HT1080 (cell line): Measurements from ENCODE around the gene MYADML2. TPM values are rescaled to one million over a fixed set of nuclear protein-coding genes. Genes with fewer than 3 reads are reported as not detected.

ENCODE experiments used
- DNase-seq: peaks from one replicate; pipeline ENCODE4 v3.0.0-alpha.2; 2015; ENCODE audit warnings: low read depth
- total RNA-seq: library from RNA; depleted of rRNA; stranded (reverse); fragments of >200 nt; shearing (Covaris generic); gene quantifications from 2 replicates; pipeline ENCODE4 v1.2.3, GENCODE V29; 2014

MYADML2 gene
- total RNA-seq, 1 experiment from 2014 or later: not detected

DNA sequence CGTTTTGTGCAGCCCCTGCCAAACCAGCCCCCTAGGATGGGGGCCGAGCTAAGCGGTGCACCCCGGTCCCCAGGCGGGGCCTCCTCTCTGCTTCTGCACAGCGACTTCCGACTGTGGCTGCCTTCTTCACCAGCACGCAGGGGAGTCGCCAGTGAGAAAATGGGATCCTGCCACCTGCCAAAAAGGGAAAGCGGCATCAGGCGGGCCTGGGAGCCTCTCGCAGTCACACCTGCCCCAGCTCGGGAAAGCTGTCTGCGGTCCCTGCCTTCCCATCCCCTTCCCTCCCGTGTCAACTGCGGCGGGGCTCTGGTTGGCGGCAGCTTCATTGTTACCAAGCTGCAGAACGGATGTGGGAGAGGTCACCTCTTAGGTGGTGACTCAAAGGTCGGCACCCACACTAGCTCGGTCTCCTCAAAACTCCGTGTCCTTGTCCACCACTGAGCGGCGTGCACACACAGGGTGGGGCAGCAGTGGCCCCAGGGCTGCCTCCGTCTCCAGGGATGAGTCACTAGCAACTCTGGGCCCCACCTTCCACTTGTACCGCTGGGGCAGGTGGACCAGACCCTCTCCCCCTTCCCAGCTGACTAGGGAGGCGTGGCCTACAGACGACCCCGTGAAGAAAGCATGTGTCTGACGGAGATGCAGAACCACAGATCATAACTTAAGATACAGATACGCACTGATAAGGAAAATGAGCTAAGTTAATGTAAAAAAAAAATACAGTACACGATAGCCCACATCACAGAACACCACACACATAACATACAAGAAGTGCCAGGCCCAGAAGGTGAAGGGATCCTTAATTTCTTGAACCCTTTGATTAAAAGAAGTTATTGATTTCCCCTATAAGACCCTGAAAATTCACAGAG lies 34.4 kb downstream of the MYADML2 start:
- DNase-seq: no peak

DNA sequence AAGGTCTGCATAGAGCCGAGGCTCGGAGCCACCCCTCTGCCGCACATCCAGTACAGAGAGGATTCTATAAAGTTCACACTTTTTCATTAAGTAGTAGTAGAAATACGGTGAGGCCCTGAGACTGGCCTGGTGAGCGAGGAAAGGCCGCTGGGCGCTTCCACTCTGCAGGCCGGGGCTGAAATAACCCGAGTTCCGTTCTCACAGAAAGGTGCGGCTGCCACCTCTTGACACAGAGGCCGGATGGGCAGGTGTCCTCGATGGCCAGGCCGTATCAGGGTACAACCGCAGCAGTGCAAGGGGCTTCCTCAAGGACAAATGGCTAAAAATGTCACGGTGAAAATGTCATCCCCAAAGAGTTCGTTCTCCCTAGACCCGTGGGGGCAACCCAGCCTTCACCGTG lies 35.1 kb downstream of the MYADML2 start:
- DNase-seq: no peak

DNA sequence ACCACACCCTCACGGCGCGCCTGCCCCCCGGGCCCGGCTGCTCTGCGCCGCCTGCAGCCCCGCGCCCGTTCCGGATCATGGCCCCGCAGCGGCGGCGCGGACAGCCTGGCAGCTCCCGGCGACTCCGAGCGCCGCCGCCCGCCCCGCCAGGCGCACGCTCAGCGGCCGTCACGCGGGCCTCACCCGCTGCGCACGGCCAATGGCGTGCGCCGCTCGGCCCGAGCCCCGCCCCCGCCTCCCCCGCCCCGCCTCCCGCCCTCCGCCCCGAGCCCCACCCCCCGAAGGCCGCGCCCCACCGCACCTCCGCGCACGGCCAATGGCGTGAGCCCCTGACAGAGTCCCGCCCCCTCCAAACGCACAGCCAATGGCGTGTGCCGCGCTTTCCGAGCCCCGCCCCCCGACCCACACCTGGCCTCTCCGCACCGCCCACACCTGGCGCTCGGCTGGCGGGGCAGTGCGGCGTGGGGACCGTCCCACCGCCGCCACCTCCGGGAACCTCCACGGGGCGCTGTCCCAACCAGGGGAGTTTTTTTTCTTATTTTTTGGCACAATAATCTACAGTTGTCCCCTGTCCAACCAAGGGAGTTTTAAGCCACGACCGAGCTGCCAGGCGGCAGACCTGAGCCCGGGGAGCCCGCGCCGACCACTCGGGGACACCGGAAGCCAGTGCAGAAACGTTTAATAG lies 35.6 kb downstream of the MYADML2 start, which contains the start of gene PCYT2:
PCYT2 (minus strand) TSS at position 123 of the 685 bp plus-strand sequence; CDS start at position 79, 44 bp downstream.
- DNase-seq: peak; percentile 26

DNA sequence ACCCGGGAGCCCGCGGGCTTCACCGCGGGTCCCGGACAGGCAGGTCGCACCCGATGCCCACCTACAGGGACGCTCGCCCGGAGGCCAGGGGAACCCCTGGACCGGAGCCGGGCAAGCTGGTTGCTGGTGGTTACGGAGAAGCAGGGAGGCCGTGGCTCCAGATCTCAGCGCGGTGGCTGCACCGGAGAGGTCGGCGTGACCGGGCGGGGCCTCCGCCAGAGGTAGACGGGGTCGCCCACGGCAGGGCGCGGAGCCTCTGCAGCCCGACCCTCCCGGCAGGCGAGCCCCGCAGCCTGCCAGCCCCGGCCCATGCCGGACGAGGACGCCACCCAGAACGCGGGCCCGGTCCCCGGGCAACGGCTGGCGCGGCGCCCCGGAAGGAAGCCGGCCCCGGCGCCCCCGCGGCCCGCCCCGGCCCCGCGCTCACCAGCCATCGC lies 36.2 kb downstream of the MYADML2 start:
- no peak for DNase-seq

DNA sequence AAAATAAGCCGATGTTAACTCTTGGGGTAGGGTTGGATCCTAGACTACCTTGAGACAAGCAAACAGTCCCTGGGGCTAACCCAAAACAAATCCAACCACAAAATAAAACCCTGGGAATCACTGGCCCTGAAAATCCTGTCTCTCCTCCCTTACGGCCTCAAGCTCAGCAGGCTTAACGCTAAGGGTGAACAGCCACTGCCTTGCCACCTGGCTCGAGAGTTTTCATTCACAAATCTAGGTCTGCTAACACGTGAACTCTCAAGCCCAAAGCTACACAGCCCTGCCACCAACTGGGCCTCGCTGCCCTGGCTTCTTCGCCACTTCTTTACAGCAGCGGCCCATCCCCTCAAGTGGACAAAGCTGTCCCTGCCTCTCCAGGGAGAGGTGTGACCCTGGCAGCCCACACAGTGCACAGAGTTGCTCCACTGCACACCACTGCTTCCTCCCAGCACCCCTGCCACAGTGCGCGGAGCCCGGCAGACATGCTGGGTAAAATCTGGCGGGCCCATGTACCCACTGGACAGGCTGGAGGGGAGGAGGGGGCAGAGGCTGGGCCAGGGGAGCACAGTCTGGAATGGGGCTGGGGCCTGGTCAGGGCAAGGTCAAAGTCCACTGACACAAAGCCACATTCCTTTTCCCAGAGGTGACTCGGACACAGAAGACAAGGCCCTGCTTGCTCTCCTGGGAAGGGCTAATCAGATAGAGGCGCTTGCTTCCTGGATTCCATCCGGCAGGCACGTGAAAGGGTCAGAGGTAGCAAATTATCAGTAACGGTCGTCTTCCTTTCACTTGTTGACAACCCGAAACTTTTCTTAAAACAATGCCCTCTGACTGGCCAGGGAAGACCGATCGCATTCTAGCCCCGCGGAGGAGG lies 36.8 kb downstream of the MYADML2 start:
- DNase-seq: no peak

DNA sequence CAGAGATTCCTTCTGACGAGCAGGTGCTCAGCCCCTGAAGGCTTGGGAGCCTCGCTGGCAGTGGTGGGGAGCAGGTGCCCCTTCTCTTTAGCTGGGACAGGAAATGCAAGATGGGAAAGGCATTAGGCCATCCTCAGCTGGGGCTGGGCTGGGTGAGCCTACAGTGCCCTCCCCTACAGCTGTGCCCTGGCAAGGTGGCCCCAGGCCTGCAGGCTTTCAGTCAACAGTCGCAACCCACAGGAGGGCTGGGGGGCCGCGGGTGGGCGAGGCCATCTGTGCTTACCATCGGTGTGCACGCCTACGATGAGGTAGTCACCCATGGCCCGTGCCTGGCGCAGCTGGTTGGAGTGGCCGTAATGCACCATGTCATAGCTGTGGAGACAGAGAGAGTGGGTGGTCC lies 37.8 kb downstream of the MYADML2 start:
- DNase-seq: no peak

DNA sequence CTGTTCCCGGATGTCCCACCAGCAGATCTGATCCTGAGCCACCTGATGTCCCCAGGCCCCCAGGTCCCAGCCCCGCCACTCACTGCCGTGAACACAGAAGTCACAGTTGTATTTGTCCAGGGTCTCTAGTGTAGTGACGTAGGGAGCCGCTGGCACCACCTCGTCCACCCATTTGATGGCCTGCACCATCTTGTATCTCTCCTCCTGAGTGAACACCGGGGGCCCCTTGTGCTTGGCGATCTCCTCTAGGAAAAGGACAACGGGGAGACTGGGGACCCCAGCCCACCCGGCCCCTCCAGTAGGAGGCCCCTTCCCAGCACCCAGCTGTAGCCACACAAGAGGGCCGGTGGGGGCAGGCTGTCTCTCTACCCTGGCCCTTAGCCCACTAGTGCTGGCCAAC lies 38.2 kb downstream of the MYADML2 start:
- DNase-seq: no peak

DNA sequence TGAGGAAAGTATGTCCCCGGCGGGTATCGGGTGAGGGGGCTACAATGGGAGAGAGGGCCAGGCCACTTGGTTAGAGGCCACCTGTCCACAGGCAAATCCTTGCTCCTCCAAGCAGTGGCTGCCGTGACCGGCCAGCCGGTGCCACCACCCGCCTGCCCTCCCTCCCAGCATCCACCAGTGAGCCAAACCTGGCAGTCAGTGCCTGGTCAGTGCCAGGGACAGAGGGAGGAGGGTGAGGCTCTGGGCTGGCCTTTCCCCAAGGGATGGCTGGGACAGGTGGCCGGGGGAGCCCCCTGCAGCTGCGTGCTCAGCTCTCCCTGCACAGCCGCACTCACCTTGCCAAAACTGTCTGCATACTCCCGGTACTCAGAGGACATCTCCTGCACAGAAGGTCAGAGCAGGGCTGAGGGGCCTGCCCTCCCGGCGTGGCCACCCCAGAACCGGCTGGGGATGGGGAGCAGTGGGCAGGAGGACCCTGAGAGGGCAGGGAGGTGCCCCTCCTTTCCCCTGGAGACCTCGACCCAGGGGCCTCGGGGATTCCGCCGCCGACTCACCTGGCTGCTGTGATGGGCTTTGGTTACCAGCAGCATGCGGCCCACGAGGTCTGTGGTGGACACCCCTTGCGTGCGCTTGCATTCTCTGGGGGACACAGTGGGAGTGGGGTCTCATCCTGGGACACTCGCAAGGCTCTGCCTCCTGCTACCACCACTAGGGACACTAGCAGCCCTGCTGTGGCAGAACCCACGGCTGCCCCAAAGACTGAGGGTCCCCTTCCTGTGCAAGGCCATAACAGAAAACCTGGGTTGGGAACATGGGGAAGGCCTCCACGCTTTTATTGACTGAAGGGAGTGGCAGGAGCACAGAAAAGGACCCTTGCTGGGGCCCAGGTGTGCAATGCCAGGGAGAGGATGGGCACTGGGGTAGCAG lies 39.6 kb downstream of the MYADML2 start:
- DNase-seq: no peak

DNA sequence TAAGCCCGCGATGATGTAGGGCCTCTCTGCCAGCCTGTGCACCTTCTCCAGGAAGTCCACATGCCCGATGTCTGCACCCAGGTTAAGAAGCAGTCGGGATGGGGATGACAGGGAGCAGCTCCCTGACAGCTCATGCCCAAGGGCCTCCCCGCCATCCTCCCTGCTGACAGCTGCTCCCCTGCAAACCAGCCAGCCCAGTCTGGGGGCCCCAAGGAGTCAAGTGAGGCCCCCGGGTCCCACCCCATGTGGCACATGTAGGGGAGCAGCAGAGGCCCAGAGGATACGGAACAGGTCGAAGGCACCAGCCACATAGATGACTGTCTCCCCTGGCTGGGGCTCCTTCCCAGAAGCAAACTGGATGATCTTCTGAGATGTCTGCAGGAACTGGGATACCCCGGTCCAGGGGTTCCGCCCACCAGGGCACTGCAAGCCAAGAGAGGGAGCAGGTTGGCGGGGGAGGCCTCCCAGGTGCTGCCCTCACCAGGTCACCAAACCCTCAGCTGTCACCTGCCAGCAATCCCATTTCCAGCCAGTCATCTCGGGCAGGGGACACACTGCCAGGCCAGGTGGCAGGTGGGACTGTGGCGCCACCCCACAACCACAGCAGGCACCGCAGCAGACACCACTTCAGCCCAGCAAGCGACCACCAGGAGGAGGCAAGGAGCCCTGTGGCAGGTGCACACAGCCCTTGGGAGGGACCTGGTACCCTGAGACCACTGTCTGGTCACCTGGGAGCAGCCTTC lies 40.4 kb downstream of the MYADML2 start:
- DNase-seq: no peak

DNA sequence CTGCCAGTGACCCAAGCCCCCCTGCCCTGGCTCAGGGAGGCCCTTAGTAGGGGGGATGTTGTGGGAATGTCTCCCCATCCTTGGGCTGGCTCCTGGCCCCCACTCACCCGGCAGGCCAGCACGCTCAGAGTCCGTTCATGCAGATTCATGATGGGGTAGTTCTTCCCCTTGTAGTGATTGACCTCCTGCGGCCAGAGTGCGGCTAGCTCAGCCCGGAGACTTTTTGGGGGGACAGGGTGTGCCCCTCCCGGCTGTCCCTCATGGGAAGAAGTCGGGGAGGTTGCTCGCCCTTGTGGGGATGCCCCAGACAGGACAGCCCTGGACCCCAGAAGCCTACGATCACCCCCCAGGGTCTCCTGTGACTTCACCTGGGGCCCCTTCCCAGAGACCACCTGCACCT lies 41.0 kb downstream of the MYADML2 start:
- no peak for DNase-seq

DNA sequence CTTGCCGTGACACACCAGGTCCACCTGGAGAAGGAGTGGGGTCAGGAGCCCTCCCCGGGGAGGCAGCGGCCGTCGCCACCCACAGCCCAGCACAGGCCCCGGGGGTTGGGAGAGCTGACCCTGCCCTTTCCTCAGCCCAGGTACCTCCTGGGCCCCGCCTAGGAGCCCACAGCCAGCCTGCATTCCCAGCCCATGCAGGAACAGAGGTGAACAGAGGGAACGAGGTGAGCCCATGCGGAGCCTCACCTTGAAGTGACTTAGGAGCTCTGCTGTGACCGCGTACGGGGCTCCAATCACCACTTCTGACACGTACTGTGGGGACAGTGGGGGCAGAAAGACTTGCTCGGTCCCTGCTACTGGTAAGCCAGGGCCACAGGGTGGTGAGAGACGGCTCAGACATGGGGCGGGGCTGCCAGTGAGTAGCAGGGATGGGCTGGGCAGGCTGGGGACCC lies 41.6 kb downstream of the MYADML2 start:
- no peak for DNase-seq

DNA sequence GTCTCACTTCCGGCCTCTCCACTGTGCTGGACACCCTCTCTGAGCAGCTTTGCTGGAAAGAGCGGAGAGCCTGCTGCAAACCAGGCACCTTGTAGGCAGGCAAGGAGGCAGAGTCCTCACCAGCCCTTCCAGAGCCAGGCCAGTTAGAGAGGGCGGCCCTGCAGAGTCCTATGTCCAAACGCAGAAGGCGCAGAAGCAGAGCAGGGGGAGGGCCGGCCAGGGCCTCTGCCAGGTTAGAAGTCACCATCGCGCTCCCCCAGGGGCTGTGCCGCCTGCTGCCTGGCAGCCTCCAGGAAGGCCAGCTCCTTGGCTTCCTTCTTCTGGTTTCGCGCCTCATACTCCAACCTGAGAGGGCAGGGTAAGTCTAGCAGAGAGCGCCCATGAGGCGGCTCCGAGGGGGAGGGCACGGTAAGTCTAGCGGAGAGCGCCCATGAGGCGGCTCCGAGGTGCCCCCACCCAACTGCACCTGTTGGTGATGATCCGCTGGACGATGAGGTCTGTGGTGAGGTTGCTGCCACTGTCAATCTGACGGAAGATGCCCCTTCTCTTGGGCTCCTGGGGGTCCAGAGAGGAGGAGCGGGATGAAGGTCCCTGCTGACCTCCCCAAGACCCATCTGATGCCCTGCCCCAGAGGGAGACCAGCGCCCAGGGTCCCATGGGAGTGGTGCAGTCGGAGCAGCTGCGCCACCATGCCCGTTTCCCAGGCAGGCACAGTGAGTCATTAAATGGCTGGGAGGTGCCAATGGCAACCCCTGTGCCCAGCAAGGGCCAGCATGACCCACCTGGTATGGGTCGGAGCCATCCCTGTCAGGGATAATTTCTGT lies 42.2 kb downstream of the MYADML2 start:
- no peak for DNase-seq

DNA sequence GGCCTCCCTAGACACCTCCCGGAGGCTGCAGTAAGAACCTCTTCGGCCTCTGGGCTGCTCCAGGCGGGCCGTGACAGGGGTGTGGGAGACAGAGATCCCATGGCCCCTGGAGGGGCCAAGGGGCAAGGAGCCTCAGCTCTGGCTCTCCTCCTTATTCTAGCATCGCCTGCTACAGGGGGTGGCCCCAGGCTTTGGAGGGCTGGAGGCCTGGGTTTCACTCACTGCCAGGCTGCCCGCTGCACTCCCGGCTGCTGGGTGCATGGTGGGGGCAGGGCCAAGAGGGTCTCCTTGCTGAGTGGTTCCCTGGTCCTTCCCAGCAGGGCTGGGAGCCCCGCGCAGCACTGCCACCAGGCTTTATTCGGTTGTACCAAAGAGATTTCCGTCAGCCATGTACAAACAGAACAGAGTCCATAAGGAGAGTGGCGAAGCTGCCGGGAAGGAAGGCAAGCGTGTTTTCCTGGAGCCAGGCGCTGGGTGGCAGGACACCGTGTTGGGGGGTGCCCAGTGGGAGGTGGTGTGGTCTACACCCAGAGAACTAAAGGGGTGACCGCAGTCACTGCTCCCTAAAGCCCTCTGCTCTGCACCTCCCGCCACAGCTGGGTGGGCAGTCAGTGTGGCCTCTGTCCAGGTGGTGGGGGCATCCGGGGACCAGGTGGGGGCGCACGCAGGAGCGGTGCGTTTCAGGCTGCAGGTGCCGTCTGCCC lies 43.0 kb downstream of the MYADML2 start:
- DNase-seq: no peak

DNA sequence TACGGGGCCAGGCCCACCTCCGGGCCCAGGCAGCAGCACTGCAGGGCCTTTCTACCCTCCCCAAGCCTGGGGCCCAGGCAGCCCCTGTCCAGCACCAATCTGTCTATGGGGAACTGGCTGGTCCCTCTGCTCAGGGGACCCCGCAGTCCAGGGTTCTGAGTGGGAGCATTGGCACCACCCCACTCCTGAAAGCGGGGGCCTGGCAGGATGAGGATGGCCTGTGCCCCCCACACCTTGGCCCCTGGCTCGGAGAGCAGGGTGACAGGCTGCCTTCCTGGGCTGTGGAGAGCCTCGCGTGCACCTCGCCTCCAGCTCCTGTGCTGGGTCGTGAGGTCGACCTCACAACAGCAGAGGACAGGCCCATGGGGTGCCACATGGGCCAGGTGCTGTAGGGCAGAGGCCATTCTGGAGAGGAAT lies 43.6 kb downstream of the MYADML2 start:
- DNase-seq: no peak

DNA sequence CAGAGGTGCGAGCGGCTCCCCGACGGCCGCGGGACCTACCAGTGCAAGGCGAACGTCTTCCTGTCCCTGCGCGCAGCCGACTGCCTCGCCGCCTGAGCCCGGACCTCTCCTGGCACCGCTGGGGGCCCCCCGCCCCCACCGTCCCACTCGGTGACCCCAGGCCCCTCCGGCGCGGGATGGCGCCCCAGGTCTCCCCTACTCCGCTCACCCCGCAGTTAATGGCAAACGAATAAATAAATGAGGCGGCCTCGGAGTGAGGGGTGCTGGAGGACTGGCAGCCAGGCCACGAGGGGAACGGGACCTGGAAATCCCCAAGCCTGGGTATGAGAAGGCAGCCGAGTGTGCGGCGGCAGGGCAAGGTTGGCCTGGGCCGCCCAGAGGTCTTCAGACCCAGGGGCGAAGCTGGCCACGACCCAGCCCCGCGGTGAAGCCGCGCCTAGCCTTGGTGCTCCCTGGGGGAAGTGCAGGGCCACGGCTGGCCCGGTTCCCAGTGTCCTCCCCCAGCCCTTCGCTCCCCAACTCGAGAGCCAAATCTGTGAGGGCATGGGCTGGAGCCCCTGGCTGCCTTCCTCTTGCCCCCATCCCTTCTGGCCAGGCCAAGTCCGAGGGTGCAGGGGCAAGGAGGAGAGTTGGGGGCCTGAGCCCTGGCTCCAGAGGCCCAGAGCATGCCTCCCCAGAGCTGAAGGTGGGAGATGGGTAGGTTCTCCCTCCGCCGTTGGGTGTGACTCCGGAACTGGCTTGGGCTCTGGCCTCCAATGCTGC lies 44.2 kb downstream of the MYADML2 start:
- DNase-seq: no peak

DNA sequence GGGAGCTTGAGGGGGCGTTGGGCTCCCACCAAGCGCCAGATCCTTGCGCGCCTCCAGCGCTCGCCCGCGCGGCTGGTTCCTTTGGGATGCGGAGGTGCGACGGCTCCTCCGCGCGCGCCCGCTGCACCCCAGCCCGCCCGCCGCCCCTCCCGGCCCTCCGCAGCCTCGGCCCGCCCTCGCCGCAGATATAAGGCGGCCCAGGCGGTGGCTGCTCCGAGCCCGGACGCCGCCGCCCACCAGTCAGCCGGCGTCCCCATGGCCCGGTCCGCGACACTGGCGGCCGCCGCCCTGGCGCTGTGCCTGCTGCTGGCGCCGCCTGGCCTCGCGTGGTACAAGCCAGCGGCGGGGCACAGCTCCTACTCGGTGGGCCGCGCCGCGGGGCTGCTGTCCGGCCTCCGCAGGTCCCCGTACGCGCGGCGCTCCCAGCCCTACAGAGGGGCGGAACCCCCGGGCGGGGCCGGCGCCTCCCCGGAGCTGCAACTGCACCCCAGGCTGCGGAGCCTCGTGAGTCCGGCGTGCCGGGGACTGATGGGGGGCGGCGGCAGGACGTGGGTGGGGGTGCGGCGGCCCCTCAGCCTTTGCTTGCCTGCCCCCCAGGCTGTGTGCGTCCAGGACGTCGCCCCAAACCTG lies 44.9 kb downstream of the MYADML2 start, which contains the start of gene NPB:
NPB (plus strand) TSS at position 216 of the 630 bp plus-strand sequence; CDS start at position 256, 40 bp downstream.
- DNase-seq: no peak
